NCI-H1930 (cell line): Measurements from ENCODE around the gene FEM1C.
A peak's percentile ranks its signal among the peaks of the same experiment; 100 is the strongest.

Experiments used
- DNase-seq, 2 experiments: peaks; one replicate each; lab custom pipeline; 2025; lab: John Stamatoyannopoulos, UW

Gene FEM1C

GRCh38 chr5:115544436-115545350 is at the start of gene FEM1C:
Gene FEM1C (minus strand): TSS chr5:115544775. CDS start chr5:115543493, 1,282 bp downstream.
- peak; percentile 78 to 81 for DNase-seq

DNA sequence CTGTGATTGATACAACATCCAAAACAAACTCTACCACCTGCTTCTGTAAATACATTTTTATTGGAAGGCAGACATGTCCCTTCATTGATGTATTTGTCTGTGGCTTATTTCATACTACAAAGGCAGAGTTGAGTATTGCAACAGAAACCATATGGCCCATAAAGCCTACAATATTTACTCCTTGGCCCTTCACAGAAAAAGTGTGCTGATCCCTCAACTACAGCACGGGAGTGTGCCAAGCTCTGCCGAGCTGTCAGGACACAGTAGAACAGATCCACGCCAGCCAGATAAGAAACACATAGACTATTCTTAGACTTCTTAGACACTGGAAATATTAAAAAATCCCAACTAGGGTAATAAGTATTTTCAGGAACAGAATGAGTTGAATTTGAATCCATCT is 44.5 kb upstream of the FEM1C start:
- no peak for DNase-seq

DNA sequence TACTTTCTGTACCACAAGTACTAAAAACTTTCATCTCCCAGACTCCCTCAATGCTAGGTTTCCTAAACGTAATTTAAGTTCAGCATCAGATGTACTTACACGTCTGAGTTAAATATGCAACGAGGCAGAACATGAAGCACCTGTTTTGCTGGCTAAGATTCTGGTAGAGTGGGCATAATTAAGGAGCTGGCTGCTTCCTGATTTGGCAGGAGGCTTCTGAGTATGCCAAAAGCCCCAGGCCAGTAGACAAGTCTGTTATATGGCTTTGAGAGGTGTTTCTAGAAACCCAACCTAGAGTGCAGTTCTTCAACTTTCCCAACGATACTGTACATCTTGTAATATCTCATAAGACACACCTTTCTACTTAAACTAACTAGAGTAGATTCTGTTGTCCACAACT is 44.1 kb upstream of the FEM1C start:
- no peak for DNase-seq

DNA sequence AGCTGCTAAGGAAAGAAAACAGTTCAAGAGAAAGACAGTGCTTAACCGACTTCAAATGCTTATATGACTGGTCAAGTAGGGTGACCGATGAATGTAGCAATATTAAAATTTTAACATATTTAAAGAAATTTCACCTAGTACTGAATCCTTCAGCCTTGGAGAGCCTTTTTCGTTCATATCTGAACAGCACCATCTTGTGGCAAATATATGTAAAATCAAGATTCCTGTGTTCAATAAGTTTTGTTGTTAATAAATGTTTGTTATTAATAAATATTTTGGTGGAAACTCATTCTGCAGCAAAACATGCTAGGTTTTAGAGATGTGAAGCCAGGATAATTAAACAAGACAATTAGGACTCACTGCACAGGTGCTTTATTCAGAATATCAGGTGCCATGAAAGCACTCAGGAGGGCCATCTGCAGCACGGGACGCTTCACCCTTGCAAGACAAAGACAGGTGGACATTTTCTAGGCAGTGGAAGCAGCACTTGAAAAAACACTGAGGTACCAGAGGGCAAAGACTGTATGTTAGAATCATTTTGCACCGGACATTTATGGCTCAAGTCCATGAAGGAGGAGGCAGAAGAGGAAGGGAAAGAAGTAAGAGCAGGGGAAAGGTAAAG is 42.1 kb upstream of the FEM1C start:
- DNase-seq: no peak

DNA sequence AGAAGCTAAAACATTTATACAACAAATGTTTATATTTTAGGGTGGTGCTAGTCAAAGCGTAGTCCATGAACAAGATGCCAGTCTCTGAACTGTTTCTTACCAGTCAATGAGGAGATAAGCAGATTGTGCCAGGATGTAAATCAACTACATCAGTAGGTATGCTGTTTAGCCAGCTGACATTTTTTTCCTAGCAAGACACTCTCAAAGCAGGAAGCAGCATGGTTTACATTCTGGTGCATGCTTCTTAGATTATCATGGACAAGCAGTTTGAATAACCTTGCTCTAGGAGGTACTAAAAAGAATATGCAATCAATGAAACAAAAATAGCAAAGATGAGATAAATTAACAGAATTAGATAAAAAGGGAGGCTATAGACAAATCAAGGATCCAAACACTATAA is 40.7 kb upstream of the FEM1C start:
- no peak for DNase-seq

- no peak for DNase-seq
Measured at GRCh38 chr5:115584501-115584900, 39.9 kb upstream of the FEM1C start.

DNA sequence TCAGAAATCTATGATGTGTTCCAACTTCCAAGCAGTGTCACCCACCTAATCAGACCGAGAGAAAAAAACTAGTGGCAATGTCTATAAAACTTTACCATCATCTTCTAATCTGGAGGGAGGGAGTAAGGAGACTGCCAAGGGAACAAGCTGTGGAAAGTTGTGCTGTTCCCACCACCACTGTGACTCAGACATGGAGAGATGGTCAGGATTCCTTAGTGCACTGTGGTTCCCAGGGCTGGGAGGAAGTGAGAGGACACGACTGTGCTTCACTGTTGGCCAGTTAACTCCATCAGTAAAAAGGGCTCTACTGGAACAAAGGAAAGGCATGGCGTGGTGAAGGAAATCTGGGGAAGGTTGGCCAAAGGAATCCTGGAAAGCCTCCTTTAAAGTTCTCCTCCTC is 38.9 kb upstream of the FEM1C start:
- no peak for DNase-seq

- no peak for DNase-seq
Measured at GRCh38 chr5:115580941-115581340, 36.4 kb upstream of the FEM1C start.

DNA sequence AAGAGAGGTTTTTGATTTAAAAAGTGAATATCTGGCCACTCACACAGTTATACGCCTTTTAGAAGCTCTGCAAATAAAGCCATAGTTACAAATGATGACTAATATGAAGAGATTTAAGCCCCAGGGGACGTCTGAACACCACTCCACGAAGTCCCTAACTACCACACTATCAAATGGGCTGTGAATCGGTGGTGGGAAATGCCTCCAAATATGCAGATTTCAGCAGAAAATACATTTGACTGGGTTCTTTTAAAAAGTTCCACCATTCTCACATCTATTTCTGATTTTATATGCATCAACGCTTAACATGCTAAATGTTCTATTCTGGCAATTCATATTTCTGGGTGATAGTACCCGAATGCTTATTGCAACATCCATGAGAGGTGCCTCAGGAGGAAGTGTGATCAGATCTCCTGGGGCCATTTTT is 35.2 kb upstream of the FEM1C start:
- DNase-seq: no peak

GRCh38 chr5:115579216-115579615 is 34.6 kb upstream of the FEM1C start:
- DNase-seq: no peak

DNA sequence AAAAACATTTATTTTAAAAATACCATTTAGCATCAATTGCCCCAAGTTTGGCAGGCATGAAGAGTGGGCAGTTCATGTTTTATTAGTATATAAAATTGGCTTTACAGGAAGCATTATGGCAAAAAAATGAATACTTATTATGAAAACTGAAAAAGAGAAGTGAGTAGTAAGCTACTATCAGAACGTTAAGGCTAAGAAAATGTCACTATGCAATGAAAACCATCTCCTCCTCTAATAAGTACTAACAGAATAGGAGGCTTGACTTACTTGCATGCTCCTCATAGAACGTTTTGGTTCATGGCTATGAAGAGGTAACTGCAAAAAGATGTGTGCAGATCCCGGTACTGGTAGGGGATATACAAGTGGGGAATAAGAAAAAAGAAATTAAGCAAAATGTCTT is 34.1 kb upstream of the FEM1C start:
- no peak for DNase-seq

DNA sequence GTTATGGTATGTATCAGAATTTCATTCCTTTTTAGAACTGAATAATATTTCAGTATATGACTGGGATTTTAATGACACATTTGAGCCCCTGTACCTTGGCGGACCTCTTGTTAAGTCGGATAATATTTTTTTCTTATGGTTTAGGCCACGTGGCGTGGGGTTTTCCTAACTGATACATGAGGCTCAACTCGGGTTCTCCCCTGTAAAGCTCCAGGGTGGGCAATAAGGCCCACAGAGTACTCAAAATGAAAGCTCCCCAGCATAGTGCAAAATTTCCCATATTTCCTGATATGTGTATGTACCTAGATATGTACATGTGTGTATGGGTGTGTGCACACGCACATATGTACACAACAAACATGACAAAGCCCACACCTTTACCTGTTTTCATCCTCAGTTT is 33.2 kb upstream of the FEM1C start:
- no peak for DNase-seq

DNA sequence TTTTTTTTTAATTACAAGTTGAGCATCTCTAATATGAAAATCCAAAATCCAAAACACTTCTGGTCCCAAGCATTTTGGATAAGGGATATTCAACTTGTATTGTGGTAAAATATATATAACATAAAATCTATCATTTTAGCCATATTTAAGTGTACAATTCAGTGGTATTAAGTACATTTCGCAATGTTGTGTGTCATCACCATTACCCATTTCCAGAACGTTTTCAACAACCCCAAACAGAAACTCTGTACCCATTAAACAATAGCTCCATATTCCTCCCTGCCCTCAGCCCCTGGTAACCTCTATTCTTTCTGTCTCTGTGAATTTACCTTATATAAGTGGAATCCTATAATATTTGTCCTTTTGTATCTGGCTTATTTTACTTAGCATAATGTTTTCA is 32.8 kb upstream of the FEM1C start:
- no peak for DNase-seq

GRCh38 chr5:115575167-115576070 is 30.8 kb upstream of the FEM1C start:
- no peak for DNase-seq

- no peak for DNase-seq
Measured at GRCh38 chr5:115573133-115573532, 28.6 kb upstream of the FEM1C start.

DNA sequence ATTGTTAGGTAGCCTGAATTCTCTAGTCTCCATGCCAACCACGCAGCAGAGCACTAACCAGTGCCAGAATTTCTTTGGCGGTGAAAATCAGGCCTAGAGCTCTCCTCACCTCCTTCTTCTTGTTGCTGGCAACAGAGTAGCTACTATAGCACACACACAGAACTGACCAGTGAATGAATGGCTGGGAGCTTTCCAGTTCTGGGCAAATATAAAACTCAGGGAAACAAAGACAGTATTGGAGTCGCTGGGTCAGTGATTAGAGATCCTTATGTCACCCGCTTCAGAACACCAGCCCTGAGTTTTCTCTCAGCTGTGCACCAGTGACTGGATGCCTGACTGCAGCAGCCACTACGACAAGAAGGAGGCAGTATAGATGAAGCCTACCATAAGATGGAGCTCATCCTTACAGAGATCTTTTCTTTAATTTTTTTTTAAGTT is 26.9 kb upstream of the FEM1C start:
- no peak for DNase-seq

DNA sequence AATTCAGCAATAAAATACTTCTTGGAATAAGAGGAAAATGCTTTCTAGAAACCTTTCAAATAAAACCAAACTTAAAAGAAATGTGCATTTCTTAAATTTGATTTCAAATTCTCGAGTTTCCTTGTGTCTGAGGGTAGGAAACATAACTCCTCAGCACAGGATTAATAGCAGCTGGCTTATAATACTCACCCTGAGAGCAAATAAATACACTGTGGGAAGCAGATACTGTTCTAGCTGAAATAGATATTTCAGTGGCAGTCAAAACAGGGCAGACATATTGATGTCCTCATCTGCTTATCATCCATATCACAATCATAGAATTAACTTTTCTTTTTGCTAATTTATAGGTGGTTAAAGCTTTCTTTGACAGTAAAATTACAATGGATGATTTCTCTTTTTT is 24.1 kb upstream of the FEM1C start:
- no peak for DNase-seq

GRCh38 chr5:115565233-115565632 is 20.7 kb upstream of the FEM1C start:
- DNase-seq: no peak

DNA sequence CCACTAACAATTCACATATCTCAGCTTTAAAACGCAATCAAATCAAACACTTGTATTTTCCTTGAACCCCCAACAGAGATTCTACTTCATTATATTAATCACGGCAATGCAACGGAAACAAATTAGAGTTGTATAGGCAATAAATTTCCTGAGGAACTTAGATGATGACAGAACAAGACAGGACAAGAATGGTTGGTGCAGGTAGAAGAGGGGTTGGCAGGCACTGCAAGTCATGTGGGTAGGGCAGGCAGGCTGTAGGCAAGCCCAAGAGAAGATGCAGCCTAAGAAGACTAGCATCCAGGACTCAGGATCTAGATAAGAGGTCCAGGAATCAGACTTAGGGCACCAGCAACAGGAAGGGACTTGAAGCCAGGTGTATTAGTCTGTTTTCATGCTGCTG is 16.6 kb upstream of the FEM1C start:
- DNase-seq: no peak

- no peak for DNase-seq
Measured at GRCh38 chr5:115559524-115559923, 14.9 kb upstream of the FEM1C start.

GRCh38 chr5:115558388-115558956 is 13.9 kb upstream of the FEM1C start:
- no peak for DNase-seq
